Hematopoietic multipotent progenitor cell treated with erythropoietin and hydrocortisone succinate and interleukin-3 and kit ligand, for 17 days (in vitro differentiated cells): ENCODE data around the gene COL4A1.

Experiments used
- DNase-seq: peaks from one replicate; pipeline ENCODE4 v3.0.0-alpha.2; 2015; ENCODE audit warnings: low spot score

The COL4A1 gene

DNA sequence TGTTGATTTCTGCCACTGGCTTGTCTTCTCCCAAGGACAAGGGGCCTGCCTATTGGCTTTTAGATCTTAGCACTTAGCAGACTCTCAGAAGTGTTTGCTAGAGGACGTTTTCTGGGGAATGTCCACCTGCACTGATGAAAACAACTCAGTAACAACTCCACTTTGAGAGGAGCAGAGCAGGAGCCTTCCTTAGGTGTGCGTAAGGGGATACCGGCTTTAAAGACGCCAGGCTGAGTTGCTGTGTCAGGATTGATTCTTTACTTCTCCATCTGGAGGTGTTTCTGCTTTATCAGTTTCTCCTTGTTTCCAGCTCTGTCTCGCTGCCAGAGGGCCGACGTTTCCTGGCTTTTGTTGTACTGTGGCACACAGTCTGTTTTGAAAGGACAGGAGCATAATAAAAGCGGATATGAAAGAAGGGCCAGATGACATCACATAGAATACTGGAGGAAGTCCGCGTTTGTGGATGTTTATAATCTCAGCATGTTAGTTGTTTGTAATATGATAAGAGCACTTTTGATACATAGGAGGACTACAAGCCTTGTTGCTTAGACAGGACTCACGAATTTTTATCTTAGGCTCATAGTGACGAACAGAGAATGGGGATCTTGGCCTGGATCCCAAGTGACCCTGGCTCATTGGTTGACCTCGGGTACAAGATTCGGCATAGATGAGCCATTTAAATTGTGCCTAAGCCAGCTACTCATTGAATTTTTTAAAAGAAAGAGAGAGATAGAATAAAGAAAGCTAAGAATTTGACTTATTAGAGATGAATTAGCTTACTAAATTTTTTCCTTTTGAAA is 34.7 kb upstream of the COL4A1 start:
- no peak for DNase-seq

DNA sequence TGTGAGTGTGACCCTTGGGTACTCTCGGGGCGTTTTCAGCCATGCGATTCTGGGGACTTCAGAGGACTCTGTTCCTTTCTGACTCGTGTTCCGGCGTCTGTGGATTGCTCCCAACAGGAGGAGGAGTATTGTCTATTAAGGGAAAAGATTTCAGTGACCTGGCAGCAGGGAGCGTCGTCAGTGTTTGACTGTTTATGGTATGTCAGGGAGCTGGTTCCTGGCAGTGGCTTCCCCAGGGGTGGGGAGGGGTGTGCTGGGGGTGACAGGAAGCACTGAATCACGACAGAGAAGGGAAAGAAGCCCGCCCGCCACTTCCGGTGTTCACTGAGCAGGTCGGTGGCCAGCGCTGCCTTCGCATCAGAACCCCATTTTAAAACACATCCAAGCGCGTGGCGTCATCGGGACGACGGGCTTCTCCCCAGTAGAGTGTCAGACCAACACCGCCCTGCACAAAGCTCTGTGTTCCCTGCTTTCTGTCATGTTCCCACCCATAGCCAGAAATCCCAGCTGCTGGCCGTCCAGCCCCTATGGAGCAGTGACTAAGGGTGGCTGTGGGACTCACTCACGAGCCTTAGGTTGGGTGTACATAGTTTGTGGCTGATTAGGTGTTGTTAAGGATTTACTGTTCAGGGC is 34.0 kb upstream of the COL4A1 start:
- DNase-seq = no peak

DNA sequence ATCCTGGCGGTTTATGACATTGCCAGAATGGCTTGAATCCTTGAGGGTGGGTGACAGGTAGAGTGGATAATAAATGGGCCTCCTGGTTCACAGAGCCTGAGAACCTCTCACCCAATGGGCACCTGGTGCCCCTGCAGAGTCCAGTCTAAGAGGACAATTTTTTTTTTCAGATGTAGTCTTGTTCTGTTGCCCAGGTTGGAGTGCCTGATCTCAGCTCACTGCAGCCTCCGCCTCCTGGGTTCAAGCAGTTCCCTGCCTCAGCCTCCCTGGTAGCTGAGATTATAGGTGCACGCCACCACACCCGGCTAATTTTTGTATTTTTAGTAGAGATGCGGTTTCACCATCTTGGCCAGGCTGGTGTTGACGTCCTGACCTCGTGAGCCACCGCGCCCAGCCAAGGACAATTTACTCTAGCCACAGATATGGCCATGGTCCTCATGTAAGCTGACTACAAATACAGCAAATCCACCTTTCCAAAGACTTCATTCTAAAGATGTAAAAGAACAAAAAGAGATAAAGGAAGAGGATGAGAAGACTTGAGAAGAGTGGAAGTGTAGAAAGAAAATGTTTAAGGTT is 33.1 kb upstream of the COL4A1 start:
- DNase-seq = no peak

DNA sequence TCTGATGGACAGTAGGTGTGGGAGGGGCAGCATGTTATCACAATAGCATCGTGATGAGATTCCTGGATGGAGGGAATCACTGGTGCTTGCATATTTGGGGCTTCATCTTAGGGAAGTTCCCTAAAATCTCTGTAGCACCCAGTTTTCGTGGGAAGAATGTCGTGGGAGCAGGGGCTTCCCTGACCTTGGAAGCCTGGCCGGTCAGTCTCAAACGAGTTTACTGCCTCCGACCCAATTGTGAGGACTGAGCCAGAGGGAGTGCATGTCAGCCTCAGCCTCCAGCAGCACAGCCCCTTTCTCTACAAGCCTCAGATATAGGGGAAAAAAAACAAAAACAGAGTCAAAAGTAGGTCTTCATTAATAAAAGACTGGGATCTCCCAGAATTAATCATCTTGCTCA is 32.3 kb upstream of the COL4A1 start:
- DNase-seq = no peak

DNA sequence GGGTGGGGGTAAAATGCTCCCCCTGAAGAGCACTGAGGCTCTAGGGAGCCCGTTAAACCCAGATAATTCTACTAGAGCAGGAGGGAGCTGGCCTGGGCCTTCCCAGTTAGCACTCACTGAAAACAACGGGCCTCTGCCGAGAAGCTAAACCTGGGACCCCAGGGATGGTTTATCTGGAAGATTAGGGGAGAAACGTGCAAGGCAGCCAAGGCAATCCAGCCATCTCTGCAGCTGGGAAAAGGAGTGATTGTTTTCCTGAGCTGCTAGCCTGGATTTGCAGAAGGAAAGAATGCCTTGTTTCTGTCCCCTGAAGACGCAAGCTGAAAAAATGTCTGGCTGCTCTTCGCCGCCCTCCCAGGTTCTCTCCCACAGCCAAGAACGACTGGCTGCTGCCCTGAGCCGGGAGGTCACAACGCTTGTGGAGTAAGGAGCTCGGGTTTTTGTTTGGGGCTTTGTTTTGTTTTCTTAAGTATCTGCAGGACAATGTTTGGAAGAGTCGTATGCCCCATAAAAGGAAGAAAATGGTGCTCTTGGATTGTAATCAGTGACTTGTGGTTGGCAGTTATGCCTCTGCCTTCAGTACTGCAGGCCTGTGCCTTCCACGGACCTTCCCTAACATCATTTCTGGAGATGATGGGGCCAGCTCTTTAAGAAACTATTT is 31.6 kb upstream of the COL4A1 start:
- no peak for DNase-seq

DNA sequence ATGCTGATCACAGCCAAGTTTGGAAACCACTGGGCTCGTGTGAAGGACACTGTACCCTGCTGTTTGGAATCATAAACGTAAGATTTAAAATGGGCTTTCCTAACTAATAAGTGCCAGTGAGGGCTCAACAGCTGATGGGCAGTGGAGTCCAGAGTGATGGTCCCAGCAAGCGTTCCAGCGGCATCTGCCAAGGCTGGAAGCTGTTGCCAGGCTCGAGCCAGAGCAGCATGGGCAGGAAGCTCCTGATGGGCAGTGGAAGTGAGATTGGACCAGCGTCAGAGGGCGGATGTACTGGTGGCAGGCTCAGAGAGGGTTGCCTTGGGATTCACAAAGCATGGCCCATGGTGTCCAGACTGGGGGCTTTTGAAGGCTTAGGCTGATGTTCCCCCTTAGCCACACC is 30.3 kb upstream of the COL4A1 start:
- DNase-seq = no peak

DNA sequence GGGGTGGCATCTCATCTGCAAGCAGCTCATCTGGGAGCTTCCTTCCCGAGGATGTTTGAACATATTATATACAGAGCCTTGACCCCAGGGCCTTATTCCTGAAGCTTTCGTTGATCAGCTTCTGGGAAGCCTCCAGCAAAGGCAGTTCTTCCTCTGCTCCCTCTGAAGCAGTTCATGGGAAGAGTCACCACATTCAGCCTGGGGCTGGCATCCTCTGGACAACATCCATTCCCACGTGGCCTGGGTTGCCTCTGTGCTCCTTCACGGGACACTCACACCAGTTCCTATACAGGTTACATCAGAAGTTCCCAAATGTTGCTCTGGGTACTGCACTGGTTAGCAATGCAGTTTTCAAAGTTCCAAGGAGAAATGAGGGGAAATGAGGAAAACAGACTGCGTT is 29.7 kb upstream of the COL4A1 start:
- DNase-seq = no peak

DNA sequence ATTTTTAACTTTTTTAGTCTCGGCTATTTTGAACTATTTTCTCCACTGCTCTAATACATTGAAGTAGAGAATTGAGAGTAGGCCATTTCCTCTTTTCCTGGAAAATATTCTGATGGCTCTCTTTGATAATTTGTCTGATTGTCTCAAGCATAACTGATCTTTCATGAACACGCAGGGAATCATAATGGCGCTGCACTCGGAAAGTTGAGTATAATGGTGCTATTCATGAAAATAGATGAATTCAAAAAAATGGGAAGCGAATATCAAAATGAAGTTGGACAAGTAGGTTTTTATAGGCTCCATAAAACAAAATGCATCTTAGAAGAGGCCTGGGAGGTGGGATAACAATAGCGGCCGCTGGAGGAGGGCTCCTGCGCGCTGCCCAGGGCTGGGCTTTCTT is 29.2 kb upstream of the COL4A1 start:
- no peak for DNase-seq

DNA sequence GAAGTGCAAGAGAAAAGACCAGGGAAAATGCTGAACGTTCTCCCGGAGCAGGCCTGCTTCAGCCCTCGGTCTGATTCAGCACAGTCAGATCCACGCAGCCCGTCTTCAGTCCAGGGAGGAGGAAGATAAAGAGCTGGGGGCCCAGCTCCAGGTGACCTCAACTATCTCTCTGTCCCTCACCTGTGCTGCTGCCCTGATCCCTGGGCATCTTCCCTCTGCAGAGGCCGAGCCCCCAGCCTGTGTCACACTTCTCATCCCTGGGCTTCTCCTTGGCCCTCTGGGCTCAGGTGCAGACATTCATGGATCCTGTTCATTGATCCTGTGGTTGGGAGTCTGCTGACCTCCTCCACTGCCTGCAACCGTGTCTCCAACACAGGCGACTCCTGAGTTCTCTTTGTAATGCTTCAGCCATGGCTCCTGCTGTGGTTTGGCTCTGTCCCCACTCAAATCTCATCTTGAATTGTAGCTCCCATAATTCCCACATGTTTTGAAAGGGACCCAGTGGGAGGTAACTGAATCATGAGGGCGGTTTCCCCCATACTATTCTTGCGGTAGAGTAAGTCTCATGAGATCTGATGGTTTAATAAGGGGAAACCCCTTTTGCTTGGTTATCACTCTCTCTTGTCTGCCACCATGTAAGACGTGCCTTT is 28.0 kb upstream of the COL4A1 start:
- DNase-seq = no peak

DNA sequence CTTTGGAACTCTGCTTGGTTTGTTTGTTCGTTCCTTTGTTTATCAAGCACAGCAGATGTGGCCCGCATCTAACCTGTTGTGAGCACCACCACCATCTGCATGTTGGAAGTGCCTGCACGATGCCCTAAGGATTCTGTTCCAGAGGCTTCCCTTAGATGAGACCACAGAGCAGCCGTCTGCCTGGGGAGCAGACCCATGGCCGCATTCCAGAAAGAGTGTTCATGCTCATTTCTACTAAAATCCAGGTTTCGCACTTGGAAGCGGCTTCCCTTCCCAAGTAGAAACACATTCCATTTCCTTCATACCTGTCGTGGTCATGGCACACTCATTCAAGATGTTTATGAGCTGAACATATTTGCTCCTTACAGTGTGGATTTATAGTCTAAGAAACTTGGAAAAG is 27.3 kb upstream of the COL4A1 start:
- DNase-seq = no peak

DNA sequence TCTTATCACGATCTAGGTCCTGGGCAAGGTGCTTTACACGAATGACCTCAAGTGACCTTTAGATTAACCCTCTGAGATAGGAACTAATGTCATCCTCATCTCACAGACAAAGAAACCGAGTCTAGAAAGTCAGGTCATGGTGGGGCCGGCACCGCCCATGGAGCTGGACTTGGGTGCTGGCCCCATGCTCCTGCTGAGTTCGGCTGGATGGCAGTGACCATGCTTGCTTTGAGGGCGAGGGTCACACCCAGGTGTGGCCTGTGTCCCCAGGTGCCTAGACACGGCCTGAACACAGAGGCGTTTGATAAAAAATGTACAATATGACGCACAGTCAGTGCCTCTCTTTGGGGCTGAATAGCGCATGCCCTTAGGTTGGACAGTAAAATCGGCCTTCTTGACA is 26.9 kb upstream of the COL4A1 start:
- no peak for DNase-seq

DNA sequence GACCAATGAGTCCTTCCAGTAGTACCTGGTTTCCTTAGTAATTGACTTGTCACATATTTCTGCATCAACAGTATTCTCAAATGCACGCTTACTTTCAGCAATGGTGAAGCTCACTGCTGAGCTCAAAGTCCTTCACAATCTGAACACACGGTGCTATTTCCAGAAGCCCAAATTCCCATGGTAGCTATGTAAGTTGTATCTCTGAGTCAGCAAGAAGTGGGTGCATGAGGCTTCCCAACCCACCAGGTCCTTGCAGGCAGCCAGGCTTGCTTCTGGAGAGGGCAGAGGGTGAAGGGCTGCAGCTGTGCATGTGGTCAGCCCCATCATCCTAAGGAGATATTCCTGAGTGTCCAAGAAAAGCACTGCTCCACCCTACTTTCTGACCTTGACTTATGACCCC is 25.8 kb upstream of the COL4A1 start:
- DNase-seq = no peak

DNA sequence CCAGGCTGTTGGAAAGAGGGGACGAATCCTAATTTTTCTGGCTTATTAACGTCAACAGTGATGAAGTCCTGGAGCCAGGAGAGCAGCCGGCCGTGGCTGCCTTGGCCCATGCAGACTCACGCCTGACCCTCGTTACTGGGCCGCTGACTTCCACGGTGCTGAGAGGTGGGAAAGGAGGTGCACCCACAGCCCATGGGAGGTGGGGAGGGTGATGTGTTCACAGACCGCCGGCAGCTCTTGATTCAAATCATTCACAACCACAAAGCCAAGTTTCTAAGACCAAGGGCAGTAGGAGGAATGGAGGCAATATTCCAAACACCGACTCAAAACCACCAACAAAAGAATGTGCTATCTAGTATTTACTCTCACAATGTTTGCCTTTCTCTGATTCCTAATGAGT is 24.4 kb upstream of the COL4A1 start:
- no peak for DNase-seq

DNA sequence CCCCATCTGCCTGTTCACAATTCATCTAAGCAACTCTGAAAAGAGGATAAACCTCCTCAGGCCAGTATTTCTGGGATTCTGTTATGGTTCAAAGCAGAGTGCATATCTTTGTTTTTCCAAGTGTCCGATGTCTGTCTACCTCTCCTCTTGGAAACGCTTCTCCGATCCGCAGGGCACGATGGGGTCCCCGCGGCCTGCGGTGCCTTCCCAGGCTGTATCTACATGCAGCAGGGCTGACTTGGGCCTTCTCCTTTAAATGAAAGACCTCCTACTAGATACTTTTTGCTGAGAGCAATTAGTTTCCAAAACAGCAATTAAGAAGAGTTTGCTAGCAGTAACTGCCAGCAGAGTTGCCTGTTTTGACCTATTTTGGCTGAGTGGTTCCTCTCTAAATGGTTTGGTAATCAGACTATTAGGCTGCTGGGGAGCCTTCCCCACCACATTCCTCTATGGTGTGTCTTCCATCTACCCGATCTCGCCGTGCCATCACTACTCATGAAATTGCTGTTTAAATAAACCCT is 23.6 kb upstream of the COL4A1 start:
- DNase-seq = no peak

DNA sequence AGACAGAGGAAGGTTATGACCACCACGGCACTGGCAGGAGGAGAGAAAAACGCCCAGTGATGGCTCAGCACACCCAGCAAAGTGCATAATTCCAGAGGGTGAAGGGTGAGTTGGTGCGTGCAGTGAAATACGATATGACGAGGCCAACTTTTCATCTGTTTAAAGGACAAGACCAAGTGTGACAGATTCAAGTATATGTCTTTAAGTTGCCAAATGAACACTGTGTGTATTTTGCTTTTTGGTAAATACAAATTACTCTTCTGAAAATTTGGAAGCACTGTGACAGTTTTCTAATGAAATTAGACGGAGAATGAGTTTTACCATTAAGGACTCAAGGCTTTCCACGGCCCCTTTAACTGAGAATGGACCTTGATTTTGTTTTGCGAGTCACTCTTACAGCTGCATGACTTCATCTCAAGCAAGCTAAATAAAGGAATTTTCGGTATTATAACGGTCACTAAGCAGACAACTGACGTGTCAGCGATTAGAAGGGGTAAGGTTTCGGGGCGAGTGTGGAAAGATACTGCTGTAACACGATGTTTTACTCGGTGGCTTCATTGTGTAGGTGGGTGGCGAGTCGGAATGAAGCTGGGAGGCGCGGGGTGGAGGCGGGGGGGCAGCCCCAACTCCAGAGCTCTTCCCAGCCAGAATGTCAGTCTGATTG is 23.0 kb upstream of the COL4A1 start:
- no peak for DNase-seq

DNA sequence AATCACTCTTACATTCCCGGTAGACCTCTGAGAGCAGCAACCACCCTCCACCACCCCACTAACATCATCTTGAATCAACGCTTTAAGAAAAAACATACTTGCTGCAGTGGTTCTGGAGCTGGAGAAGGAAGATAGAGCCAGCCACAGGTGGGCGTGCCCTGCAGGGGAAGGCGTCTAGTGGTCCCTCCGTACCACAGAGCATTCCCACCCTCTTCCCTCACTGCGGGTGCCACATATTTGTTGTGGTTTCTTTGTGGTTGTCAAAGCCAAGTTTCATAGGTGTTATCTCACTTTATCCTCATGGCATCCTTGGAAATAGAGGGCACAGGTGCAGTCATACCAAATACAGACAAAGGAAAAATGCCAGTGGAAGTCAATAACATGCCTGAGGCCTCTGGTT is 22.3 kb upstream of the COL4A1 start:
- DNase-seq = no peak

DNA sequence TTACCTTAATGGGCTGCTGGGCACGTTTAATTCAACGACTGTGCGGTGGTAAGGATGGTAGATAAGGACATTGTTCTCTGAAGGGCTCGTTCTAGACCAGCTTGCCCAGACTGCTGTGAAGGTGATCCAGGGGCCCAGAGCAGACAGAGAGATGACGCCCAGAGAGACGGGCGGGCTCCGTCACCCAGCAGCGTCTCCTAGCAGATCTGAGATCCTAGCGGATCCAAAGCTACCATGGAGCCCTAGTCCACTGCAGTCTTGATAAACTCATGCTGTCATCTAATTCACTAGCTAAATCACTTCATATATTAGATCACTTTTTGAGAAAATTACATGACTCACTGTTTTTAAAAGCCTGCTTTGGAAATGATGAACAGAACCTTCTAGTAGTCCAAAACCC is 21.6 kb upstream of the COL4A1 start:
- DNase-seq = no peak

DNA sequence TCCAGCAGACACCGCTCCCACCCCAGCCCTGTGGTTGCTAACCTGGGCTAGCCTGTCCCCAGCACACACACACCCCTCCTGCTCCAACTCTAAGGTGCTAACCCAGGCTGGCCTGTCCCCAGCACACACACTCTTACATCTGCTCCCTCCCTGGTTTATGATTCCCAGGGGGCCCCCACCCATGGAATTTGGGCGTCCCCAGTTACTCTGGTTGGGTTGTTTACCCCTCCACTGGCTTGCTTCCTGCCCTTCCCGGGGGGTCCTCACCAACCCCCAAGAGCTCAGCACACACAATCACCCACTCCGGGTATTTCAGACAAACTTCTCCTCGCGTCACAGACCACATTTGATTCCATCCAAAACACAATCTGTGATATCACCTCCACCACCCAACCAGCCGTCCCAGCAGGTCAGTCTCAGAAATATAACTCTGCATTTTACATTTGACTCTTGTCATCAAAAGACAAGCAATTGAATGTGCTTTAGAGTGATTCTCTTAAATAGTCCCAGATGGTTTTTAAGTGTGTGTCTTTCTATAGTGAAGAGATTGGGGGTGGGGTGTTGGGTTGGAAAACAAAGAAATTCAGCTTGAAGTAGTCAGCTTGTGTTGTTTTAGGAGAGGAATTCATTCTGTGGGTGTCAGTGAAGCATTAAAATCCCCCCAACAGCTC is 20.2 kb upstream of the COL4A1 start:
- no peak for DNase-seq

DNA sequence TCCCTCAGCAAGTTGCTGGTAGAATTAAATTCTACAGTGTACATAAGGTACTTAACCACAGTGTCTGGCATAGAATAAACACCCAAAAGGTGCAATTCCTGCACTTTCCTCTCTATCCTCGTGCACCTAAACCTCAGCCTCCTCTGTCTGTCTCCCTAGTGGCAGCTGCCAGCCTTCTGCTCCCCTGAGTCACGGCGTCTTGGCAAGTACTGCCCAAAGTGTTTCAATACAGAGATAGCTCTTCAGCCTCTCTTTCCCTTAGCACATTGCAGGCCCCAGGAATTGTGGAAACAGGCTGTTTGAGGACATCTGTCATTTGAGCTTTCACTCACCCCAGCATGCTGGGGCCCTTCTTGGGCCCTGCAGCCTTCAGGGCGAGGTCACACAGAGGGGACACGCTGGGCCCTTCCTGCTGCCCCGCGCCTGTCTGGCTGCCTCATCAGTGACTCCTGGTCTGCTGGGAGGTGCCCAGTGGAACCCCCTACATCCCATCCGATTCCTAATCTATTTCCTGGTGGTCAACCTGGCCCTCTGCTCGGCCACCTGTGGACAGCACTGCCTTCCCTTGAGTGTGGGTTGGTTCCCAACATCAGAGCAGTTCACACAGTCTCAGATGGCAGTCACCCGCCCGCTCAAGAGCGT is 19.4 kb upstream of the COL4A1 start:
- DNase-seq = no peak

DNA sequence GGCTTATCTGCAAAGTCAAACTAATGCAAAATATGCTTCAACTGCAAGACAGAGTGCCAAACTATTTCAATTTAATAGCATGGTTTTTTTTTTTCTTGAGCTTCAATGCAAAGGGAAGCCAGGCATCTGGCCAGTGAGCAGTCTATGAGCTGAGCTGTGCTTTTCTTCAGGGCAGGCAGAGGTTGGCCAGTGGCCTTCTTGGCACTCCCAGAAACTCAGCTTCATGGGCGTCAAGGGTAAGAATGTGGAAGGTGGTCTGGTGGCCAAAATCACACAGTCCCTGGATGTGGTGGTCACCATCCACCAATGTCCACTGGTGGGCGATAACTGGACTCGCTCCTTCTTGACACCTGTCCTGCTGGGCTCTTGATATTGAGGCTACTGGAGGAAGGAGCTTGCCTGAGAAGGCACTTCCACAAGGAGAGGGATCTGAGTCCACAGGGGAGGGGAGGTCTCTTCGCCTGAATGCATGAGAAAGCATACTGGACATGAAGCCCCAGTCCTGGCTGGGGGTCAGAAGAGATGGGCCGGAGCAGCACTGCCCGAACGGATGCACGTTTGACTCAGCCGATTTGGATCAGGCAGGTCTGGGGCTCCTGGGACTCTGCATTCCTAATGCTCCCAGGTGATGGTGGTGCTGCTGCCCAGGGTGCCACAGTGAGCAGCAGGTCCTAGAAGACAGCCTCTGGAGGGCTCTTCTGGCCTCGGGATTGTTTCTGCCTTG is 17.2 kb upstream of the COL4A1 start:
- DNase-seq = no peak
